Measurements from ENCODE around the gene GAGE12G.
"Not testable (repeated sequence)": the region's sequence is repeated elsewhere in the genome, so short reads cannot be mapped to it uniquely, and the experiment has no call there.

The GAGE12G gene

GRCh38 chrX:49570100-49570499 is at the start of gene GAGE12G:
Gene GAGE12G, plus strand, starts transcription at chrX:49570400. Its CDS starts 1,155 bp downstream, at chrX:49571555.
- not testable (repeated sequence) for DNase-seq

- not testable (repeated sequence) for DNase-seq
Measured at GRCh38 chrX:49531877-49532276, 38.3 kb upstream of the GAGE12G start, which contains the start of gene GAGE12C. Gene GAGE12C, plus strand, starts transcription at chrX:49532177. Its CDS starts 1,155 bp downstream, at chrX:49533332.

GRCh38 chrX:49541433-49541832 is 28.8 kb upstream of the GAGE12G start, which contains the start of gene GAGE12D:
Gene GAGE12D, plus strand, starts transcription at chrX:49541733. Its CDS starts 1,155 bp downstream, at chrX:49542888.
- not testable (repeated sequence) for DNase-seq

GRCh38 chrX:49550989-49551388 is 19.2 kb upstream of the GAGE12G start, which contains the start of gene GAGE12E:
Gene GAGE12E, plus strand, starts transcription at chrX:49551289. Its CDS starts 1,155 bp downstream, at chrX:49552444.
- DNase-seq, result not testable (repeated sequence)

- not testable (repeated sequence) for DNase-seq
Measured at GRCh38 chrX:49560542-49560941, 9.7 kb upstream of the GAGE12G start, which contains the start of gene GAGE12F. Gene GAGE12F, plus strand, starts transcription at chrX:49560842. Its CDS starts 1,155 bp downstream, at chrX:49561997.

- DNase-seq, result not testable (repeated sequence)
Measured at GRCh38 chrX:49568728-49569127, 1.5 kb upstream of the GAGE12G start.

GRCh38 chrX:49569152-49569551 is 1.0 kb upstream of the GAGE12G start:
- DNase-seq, result not testable (repeated sequence)

GRCh38 chrX:49579649-49580048 is 9.4 kb downstream of the GAGE12G start, which contains the start of gene GAGE12H:
Gene GAGE12H, plus strand, starts transcription at chrX:49579949. Its CDS starts 1,155 bp downstream, at chrX:49581104.
- not testable (repeated sequence) for DNase-seq

GRCh38 chrX:49589196-49589595 is 19.0 kb downstream of the GAGE12G start, which contains the start of gene GAGE2A:
Gene GAGE2A, plus strand, starts transcription at chrX:49589496. Its CDS starts 1,155 bp downstream, at chrX:49590651.
- DNase-seq, result not testable (repeated sequence)

- not testable (repeated sequence) for DNase-seq
Measured at GRCh38 chrX:49589769-49590478, 19.7 kb downstream of the GAGE12G start.

- DNase-seq, result not testable (repeated sequence)
Measured at GRCh38 chrX:49590488-49590887, 20.3 kb downstream of the GAGE12G start.

- DNase-seq, result not testable (repeated sequence)
Measured at GRCh38 chrX:49598720-49599119, 28.5 kb downstream of the GAGE12G start, which contains the start of gene GAGE1. Gene GAGE1, plus strand, starts transcription at chrX:49599020. Its CDS starts 1,155 bp downstream, at chrX:49600175.

- no peak for DNase-seq
Measured at GRCh38 chrX:49610718-49611310, 40.6 kb downstream of the GAGE12G start.

GRCh38 chrX:49618574-49618973 is 48.4 kb downstream of the GAGE12G start:
- DNase-seq, result no peak

Measured in DMS153 (cell line).